KOPT-K1 (cell line): Measurements from ENCODE around the gene RPRD1B.

ENCODE experiments used
- H3K27ac ChIP-seq: fragments of 200-600 bp; sonication (generic); 2 replicates; pipeline ENCODE4 v1.5.1; 2016; ENCODE audit warnings: antibody characterized with exemption, mild to moderate bottlenecking, low read depth, low read length; ENCODE audit not compliant: poor library complexity, severe bottlenecking
- H3K36me3 ChIP-seq: fragments of 200-600 bp; sonication (generic); 2 replicates; pipeline ENCODE4 v1.5.1; 2017; ENCODE audit warnings: antibody characterized with exemption, mild to moderate bottlenecking, low read length, moderate library complexity; ENCODE audit not compliant: insufficient read depth
- H3K9me3 ChIP-seq: fragments of 200-600 bp; sonication (generic); 2 replicates; pipeline ENCODE4 v1.5.1; 2017; ENCODE audit warnings: antibody characterized with exemption, low read length, mild to moderate bottlenecking; ENCODE audit not compliant: insufficient read depth, poor library complexity, severe bottlenecking

Gene RPRD1B

DNA sequence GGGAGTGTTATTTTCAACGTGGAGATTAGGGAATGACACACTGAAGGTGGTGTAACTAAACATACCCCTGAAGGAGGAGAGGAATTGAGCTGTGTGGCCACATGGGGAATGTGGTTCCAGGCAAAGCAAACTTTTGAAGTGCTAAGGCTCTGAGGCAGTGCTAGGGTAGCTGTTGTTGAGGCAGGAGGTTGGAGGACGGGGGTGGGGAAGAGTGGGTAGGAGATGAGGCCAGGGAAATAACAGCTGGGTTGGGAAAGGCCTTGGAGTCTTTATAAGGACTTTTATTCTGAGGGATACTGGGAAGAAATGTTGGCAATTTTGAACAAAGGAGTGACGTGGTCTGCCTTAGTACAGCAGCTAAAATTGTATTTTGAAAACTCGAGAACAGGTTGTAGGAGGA, 13.0 kb downstream of the RPRD1B start:
- H3K36me3 ChIP-seq, result peaks cover 96% of the 10 kb centered on the region
- H3K27ac ChIP-seq, result no peak overlapping the region
- no peaks in the 10 kb centered on the region for H3K9me3 ChIP-seq

- H3K9me3 ChIP-seq, result no peaks in the 10 kb centered on the region
- H3K27ac ChIP-seq, result no peak overlapping the region
- H3K36me3 ChIP-seq, result peaks cover 93% of the 10 kb centered on the region
Measured at GRCh38 chr20:38049800-38050199, 16.3 kb downstream of the RPRD1B start.

DNA sequence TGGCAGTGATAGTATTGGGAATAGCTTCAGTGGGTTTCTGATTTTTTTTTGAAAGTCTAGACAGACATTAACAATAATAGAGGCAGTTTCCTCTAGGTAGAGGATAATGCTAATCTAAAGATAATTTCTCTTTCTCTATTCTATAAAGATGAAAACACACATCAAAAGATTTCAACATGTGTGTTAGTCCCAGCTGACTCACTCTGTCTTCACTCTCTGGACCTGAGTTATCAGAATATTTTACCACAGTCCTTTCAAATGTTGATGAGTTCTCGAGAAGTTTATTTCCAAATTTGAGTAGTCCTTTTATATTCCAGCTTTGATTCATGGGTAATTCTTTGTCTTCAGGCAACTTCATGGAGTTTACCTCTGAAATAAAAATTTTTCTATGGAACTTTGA, 17.1 kb downstream of the RPRD1B start:
- Histone ChIP-seq H3K36me3 (peaks cover 91% of the 10 kb centered on the region), H3K27ac (no peak overlapping the region), H3K9me3 (no peaks in the 10 kb centered on the region)

DNA sequence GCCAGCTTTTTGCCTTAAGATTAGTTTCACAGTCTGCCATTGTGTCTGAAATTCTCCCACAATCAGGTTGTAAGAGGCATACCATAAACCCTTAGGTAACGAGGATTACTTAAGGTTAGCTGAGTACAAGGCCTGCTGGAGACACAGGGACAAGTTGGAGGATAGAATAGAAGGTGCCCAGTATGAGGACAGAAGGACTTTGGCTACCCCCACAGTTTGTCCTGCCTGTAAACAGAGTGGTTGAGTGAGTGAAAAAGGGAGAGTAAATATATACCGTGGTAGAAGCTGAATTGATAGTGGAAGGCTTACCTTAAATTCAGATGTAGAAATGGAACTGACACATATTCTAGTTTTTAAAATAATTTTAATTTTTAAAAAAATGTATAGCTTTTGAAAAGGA, 19.3 kb downstream of the RPRD1B start:
- H3K36me3 ChIP-seq, result peaks cover 90% of the 10 kb centered on the region
- H3K27ac ChIP-seq, result no peak overlapping the region
- no peaks in the 10 kb centered on the region for H3K9me3 ChIP-seq

- Histone ChIP-seq H3K36me3 (peaks cover 91% of the 10 kb centered on the region), H3K27ac (no peak overlapping the region), H3K9me3 (no peaks in the 10 kb centered on the region)
Measured at GRCh38 chr20:38054647-38055046, 21.1 kb downstream of the RPRD1B start.

- Histone ChIP-seq H3K27ac (no peak overlapping the region), H3K36me3 (peaks cover 91% of the 10 kb centered on the region), H3K9me3 (no peaks in the 10 kb centered on the region)
Measured at GRCh38 chr20:38055294-38055693, 21.7 kb downstream of the RPRD1B start.

- H3K27ac ChIP-seq, result no peak overlapping the region
- H3K9me3 ChIP-seq, result no peaks in the 10 kb centered on the region
- peaks cover 91% of the 10 kb centered on the region for H3K36me3 ChIP-seq
Measured at GRCh38 chr20:38055848-38056247, 22.3 kb downstream of the RPRD1B start.

DNA sequence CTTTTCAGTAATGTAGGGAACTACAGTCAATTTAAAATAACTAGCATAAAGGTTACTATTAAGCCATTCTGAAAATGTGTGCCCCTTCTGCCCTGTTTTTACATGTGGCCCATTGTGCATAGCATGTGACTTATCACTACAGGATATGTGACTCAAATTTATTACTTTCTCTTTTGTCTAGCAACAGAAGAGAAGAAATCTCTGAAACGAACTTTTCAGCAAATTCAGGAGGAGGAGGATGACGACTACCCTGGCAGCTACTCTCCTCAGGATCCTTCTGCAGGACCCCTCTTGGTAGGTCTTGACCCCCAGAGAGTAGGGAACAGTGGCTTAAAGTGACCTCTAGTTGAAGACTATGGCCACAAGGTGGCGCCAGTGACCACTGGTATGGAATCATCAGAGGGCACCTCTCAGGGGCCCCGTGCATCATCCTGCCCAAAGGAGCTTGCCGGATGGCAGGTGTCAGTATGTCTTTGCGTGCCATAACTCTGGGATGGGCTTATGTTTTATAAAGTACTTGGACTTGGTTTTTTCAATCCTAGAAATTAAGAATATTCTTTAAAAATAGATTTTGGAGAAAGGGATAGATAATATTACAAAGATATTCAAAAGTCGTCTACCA, 23.9 kb downstream of the RPRD1B start:
- H3K27ac ChIP-seq, result no peak overlapping the region
- peaks cover 91% of the 10 kb centered on the region for H3K36me3 ChIP-seq
- no peaks in the 10 kb centered on the region for H3K9me3 ChIP-seq

GRCh38 chr20:38059832-38060231, 26.3 kb downstream of the RPRD1B start:
- Histone ChIP-seq H3K9me3 (no peaks in the 10 kb centered on the region), H3K27ac (no peak overlapping the region), H3K36me3 (peaks cover 95% of the 10 kb centered on the region)

- H3K9me3 ChIP-seq, result no peaks in the 10 kb centered on the region
- peaks cover 97% of the 10 kb centered on the region for H3K36me3 ChIP-seq
- no peak overlapping the region for H3K27ac ChIP-seq
Measured at GRCh38 chr20:38060536-38060935, 27.0 kb downstream of the RPRD1B start.

GRCh38 chr20:38061109-38061508, 27.6 kb downstream of the RPRD1B start:
- H3K9me3 ChIP-seq, result no peaks in the 10 kb centered on the region
- H3K27ac ChIP-seq, result no peak overlapping the region
- H3K36me3 ChIP-seq, result peaks cover 97% of the 10 kb centered on the region

GRCh38 chr20:38062890-38063289, 29.3 kb downstream of the RPRD1B start:
- Histone ChIP-seq H3K9me3 (no peaks in the 10 kb centered on the region), H3K36me3 (peaks cover 100% of the 10 kb centered on the region), H3K27ac (no peak overlapping the region)

- H3K9me3 ChIP-seq, result no peaks in the 10 kb centered on the region
- H3K27ac ChIP-seq, result no peak overlapping the region
- H3K36me3 ChIP-seq, result peaks cover 100% of the 10 kb centered on the region
Measured at GRCh38 chr20:38063911-38064530, 30.5 kb downstream of the RPRD1B start.

DNA sequence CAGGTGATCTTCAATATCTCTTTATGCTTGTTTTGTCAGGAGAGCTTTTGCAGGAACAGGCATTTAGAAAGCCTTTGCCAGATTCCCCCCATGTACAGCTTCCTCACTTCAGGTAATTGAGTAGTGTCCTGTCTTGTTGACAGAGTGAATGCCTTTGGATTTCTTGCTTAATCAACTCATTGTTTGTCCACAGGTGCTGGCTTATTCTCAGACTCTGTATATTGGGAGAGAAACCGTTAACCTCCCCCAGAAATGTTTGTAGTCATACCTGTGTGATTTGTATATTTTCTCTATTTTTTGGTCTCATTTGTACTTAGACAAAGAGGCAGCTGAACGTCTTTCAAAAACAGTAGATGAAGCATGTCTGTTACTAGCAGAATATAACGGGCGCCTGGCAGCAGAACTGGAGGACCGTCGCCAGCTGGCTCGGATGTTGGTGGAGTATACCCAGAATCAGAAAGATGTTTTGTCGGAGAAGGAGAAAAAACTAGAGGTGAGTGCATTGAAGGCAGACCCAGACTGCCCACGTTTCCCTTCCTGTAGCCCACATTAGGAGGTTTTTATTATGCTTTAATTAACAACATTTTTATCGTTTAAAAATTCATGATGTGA, 32.3 kb downstream of the RPRD1B start:
- no peak overlapping the region for H3K27ac ChIP-seq
- peaks cover 100% of the 10 kb centered on the region for H3K36me3 ChIP-seq
- no peaks in the 10 kb centered on the region for H3K9me3 ChIP-seq

DNA sequence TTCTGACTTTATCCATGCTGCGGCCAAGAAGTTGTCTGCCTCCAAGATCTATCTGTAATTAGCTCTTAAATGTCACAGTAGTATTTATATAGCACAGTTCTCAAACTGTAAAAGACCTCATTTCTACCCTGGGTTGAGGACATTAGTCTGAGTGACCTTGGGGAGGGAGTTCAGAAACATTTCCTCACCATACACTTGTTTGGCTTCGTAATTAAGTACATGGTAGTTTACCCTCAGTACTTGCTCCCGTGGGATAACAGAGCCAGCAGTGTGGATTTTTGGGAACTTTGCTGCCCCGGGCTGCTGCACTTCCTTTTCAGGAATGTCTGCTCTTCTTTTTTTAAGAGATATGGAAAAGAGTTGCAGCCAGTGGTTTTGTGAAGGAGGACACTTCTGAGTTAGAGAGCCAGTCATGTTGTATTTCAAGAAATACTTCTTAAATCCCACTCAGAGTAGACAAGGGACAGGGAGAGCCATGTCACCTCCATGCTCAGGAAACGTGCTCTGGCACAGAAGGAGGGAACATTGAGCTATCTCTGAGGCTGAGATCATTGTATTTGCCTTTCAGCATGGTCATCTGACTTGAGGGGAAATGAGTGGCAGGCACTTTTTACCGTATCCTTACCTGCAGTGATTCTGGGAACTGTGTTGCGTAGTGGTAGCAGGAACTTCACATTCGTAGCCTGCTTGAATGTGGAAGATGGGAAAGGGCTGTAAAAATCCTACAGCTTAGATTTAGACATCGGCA, 33.6 kb downstream of the RPRD1B start:
- Histone ChIP-seq H3K9me3 (no peaks in the 10 kb centered on the region), H3K27ac (no peak overlapping the region), H3K36me3 (peaks cover 100% of the 10 kb centered on the region)
